ENCODE measurements around the gene LRPAP1.

DNA sequence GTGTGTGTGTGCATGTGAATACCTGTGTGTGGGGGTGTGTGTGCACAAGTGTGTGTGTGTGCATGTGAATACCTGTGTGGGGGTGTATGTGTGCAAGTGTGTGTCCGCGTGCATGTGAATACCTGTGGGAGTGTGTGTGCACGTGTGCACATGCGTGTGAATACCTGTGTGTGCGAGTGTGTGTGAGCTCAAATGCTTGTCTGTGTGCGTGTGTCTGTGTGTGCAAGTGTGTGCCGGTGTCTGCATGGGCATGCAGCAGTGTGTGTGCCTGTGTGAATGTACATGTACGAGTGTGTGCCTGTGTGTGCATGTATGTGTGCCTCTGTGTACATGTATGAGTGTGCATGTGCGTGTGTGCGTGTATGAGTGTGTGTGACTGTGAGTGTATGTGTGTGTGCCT, 64.1 kb downstream of the LRPAP1 start:
- TF ChIP-seq CTCF (IDR thresholded peaks at IDR 0.05), result no peak
- TF ChIP-seq EP300 (IDR thresholded peaks at IDR 0.05), result no peak

All from ovary (tissue), 3 donors.